ACHN (cell line): ENCODE data around the gene ASB10.
A peak's percentile ranks its signal among the peaks of the same experiment; 100 is the strongest.

Source experiments
- DNase-seq: peaks from one replicate; pipeline ENCODE4 v3.0.0-alpha.2; 2015
- in situ Hi-C: cut with HindIII; loops from 2 replicates; pipeline ENCODE4 v1.10.0; 2017; ENCODE audit warnings: low sequenced_read_pairs, low pct_ligation_motif_present, low pct_unique_long_range_greater_than_20kb

ASB10 gene

GRCh38 chr7:151186640-151187408 is at the start of gene ASB10:
ASB10 (minus strand) TSS chr7:151187250; CDS start chr7:151187130, 120 bp downstream.
- in situ Hi-C loops: no loop called here
- no peak for DNase-seq

GRCh38 chr7:151236406-151236805 is 49.4 kb upstream of the ASB10 start:
- no peak for DNase-seq
- in situ Hi-C loops: no loop called here

GRCh38 chr7:151235091-151235787 is 48.2 kb upstream of the ASB10 start:
- no peak for DNase-seq
- in situ Hi-C loops: no loop called here

GRCh38 chr7:151233804-151234203 is 46.8 kb upstream of the ASB10 start:
- in situ Hi-C loops: no loop called here
- DNase-seq: no peak

- in situ Hi-C loops: no loop called here
- DNase-seq: peak; percentile 94
Observed at GRCh38 chr7:151232917-151233701, 46.1 kb upstream of the ASB10 start.

GRCh38 chr7:151232091-151232916 is 45.3 kb upstream of the ASB10 start, which contains the start of gene CHPF2:
CHPF2 (plus strand) TSS chr7:151232483; CDS start chr7:151234012, 1,529 bp downstream.
- in situ Hi-C loops: no loop called here
- peak; percentile 94 for DNase-seq

- no peak for DNase-seq
- in situ Hi-C loops: no loop called here
Observed at GRCh38 chr7:151231080-151231479, 44.0 kb upstream of the ASB10 start.

GRCh38 chr7:151229249-151229648 is 42.2 kb upstream of the ASB10 start:
- no peak for DNase-seq
- in situ Hi-C loops: no loop called here

GRCh38 chr7:151228024-151228866 is 41.2 kb upstream of the ASB10 start:
- in situ Hi-C loops: no loop called here
- no peak for DNase-seq

GRCh38 chr7:151226875-151227782 is 40.1 kb upstream of the ASB10 start, which contains the start of gene ABCF2:
ABCF2 (minus strand) TSS chr7:151227205; CDS start chr7:151226458, 747 bp downstream.
- in situ Hi-C loops: no loop called here
- peak; percentile 100 for DNase-seq

- in situ Hi-C loops: no loop called here
- DNase-seq: no peak
Observed at GRCh38 chr7:151226560-151226874, 39.5 kb upstream of the ASB10 start.

- DNase-seq: no peak
- in situ Hi-C loops: no loop called here
Observed at GRCh38 chr7:151225948-151226510, 39.0 kb upstream of the ASB10 start.

- DNase-seq: no peak
- in situ Hi-C loops: no loop called here
Observed at GRCh38 chr7:151223728-151224127, 36.7 kb upstream of the ASB10 start.

- in situ Hi-C loops: no loop called here
- no peak for DNase-seq
Observed at GRCh38 chr7:151218170-151218569, 31.1 kb upstream of the ASB10 start.

- no peak for DNase-seq
- in situ Hi-C loops: no loop called here
Observed at GRCh38 chr7:151215396-151215795, 28.3 kb upstream of the ASB10 start.

GRCh38 chr7:151213826-151214225 is 26.8 kb upstream of the ASB10 start:
- in situ Hi-C loops: no loop called here

More at GRCh38 chr7:151213826-151214225, 26.8 kb upstream of the ASB10 start:
- no peak for DNase-seq
